ENCODE measurements around the gene SRD5A3. TPM values are rescaled to one million over a fixed set of nuclear protein-coding genes. Genes with fewer than 3 reads are reported as not detected.

The SRD5A3 gene
- total RNA-seq, 2 donors from 2014 or later: 5.4 to 6.4 TPM

- TF ChIP-seq CTCF (IDR thresholded peaks at IDR 0.05): peak; percentile 64
Observed at GRCh38 chr4:55321707-55322264, 24.3 kb upstream of the SRD5A3 start.

GRCh38 chr4:55323375-55323774 is 22.7 kb upstream of the SRD5A3 start:
- no peaks in the 10 kb centered on the region for H3K36me3 ChIP-seq
- DNase-seq (ENCODE audit: low spot score): no peak

More at GRCh38 chr4:55321707-55322264, 24.3 kb upstream of the SRD5A3 start:
- Histone ChIP-seq H3K4me1 (ENCODE audit: control insufficient read depth in 1 of 2, low read depth in 2 of 2) (no peaks in the 10 kb centered on the region), H3K36me3 (no peaks in the 10 kb centered on the region), H3K4me3 (no peak overlapping the region), H3K27me3 (replicated peaks; ENCODE audit: insufficient read depth) (no peaks in the 10 kb centered on the region), H3K27ac (no peak overlapping the region), H3K9me3 (no peaks in the 10 kb centered on the region)
- ATAC-seq (ENCODE audit: insufficient number of reproducible peaks, low FRiP score, low read depth): no peak
- DNase-seq (ENCODE audit: low spot score): peak; percentile 51

GRCh38 chr4:55326629-55327028 is 19.4 kb upstream of the SRD5A3 start:
- H3K36me3 ChIP-seq: no peaks in the 10 kb centered on the region
- TF ChIP-seq CTCF (IDR thresholded peaks at IDR 0.05): no peak
- ATAC-seq (ENCODE audit: insufficient number of reproducible peaks, low FRiP score, low read depth): no peak
- no peaks in the 10 kb centered on the region for H3K9me3 ChIP-seq
- no peaks in the 10 kb centered on the region for H3K4me1 ChIP-seq (ENCODE audit: control insufficient read depth in 1 of 2, low read depth in 2 of 2)
- no peak overlapping the region for H3K27ac ChIP-seq
- no peak overlapping the region for H3K4me3 ChIP-seq
- no peaks in the 10 kb centered on the region for H3K27me3 ChIP-seq (replicated peaks; ENCODE audit: insufficient read depth)
- no peak for DNase-seq (ENCODE audit: low spot score)

More at GRCh38 chr4:55323375-55323774, 22.7 kb upstream of the SRD5A3 start:
- Histone ChIP-seq H3K27me3 (replicated peaks; ENCODE audit: insufficient read depth) (no peaks in the 10 kb centered on the region), H3K27ac (no peak overlapping the region), H3K4me1 (ENCODE audit: control insufficient read depth in 1 of 2, low read depth in 2 of 2) (no peaks in the 10 kb centered on the region), H3K9me3 (no peaks in the 10 kb centered on the region), H3K4me3 (no peak overlapping the region)
- ATAC-seq (ENCODE audit: insufficient number of reproducible peaks, low FRiP score, low read depth): no peak
- TF ChIP-seq CTCF (IDR thresholded peaks at IDR 0.05): no peak

GRCh38 chr4:55329012-55329411 is 17.0 kb upstream of the SRD5A3 start:
- Histone ChIP-seq H3K36me3 (no peaks in the 10 kb centered on the region), H3K9me3 (no peaks in the 10 kb centered on the region), H3K27ac (no peak overlapping the region), H3K4me1 (ENCODE audit: control insufficient read depth in 1 of 2, low read depth in 2 of 2) (no peaks in the 10 kb centered on the region), H3K4me3 (no peak overlapping the region), H3K27me3 (replicated peaks; ENCODE audit: insufficient read depth) (no peaks in the 10 kb centered on the region)
- no peak for TF ChIP-seq CTCF (IDR thresholded peaks at IDR 0.05)
- no peak for DNase-seq (ENCODE audit: low spot score)
- ATAC-seq (ENCODE audit: insufficient number of reproducible peaks, low FRiP score, low read depth): no peak

- no peak for ATAC-seq (ENCODE audit: insufficient number of reproducible peaks, low FRiP score, low read depth)
Observed at GRCh38 chr4:55330241-55330640, 15.8 kb upstream of the SRD5A3 start.

More at GRCh38 chr4:55330241-55330640, 15.8 kb upstream of the SRD5A3 start:
- H3K4me3 ChIP-seq: no peak overlapping the region
- H3K27me3 ChIP-seq (replicated peaks; ENCODE audit: insufficient read depth): no peaks in the 10 kb centered on the region
- no peak for DNase-seq (ENCODE audit: low spot score)
- no peaks in the 10 kb centered on the region for H3K4me1 ChIP-seq (ENCODE audit: control insufficient read depth in 1 of 2, low read depth in 2 of 2)
- H3K9me3 ChIP-seq: no peaks in the 10 kb centered on the region
- no peak for TF ChIP-seq CTCF (IDR thresholded peaks at IDR 0.05)
- H3K36me3 ChIP-seq: no peaks in the 10 kb centered on the region
- H3K27ac ChIP-seq: no peak overlapping the region
